Muscle of leg (tissue), 11 donors: ENCODE measurements around the gene EIF2D. TPM values are rescaled to one million over a fixed set of nuclear protein-coding genes. Genes with fewer than 3 reads are reported as not detected.

Source experiments
- DNase-seq: peaks from one replicate; pipeline ENCODE4 v3.0.0; 2013
- H3K27ac ChIP-seq: one replicate; pipeline ENCODE4 v1.5.1; 2013; ENCODE audit warnings: mild to moderate bottlenecking, low read length, control low read depth
- H3K27me3 ChIP-seq: one replicate; pipeline ENCODE4 v1.6.1; 2013; ENCODE audit warnings: low read length; ENCODE audit not compliant: control insufficient read depth, insufficient read depth
- H3K36me3 ChIP-seq: one replicate; pipeline ENCODE4 v1.6.1; 2013; ENCODE audit warnings: low read length; ENCODE audit not compliant: control insufficient read depth, insufficient read depth
- H3K4me1 ChIP-seq: one replicate; pipeline ENCODE4 v1.6.1; 2013; ENCODE audit warnings: low read length; ENCODE audit not compliant: control insufficient read depth, insufficient read depth
- H3K4me3 ChIP-seq: one replicate; pipeline ENCODE4 v1.5.1; 2013; ENCODE audit warnings: low read length, control low read depth
- H3K9me3 ChIP-seq: replicated peaks from 2 replicates; pipeline ENCODE4 v1.6.1; 2013; ENCODE audit warnings: low read depth, low read length; ENCODE audit not compliant: control insufficient read depth
- WGBS: methylation state at CpG from one replicate; pipeline ENCODE4 v1.1.5; 2013; ENCODE audit warnings: missing lambda C conversion rate; ENCODE audit not compliant: insufficient coverage; 5-methylcytosine and 5-hydroxymethylcytosine counted together
- polyA plus RNA-seq, 8 donors: library from polyadenylated mRNA; unstranded; fragments of 120-200 nt; gene quantifications; one replicate each; pipeline versions ENCODE4 v1.2.1 to v1.2.3, GENCODE V29; 2013; ENCODE audit warnings: inconsistent platforms in 1 of 8, low replicate concordance in 1 of 8; ENCODE audit not compliant: insufficient read length in 8 of 8, insufficient read depth in 1 of 8
- total RNA-seq: library from RNA; stranded (reverse); fragments of 120-200 nt; gene quantifications from one replicate; pipeline ENCODE4 v1.2.4, GENCODE V29; 2013

EIF2D gene
- total and polyA plus RNA-seq, 9 donors = 38.2 to 48.8 (median 39.7) TPM

GRCh38 chr1:206608108-206608698 lies 4.1 kb downstream of the EIF2D start:
- Histone ChIP-seq H3K4me3 (no peak overlapping the region), H3K4me1 (peaks cover 10% of the 10 kb centered on the region), H3K9me3 (no peaks in the 10 kb centered on the region), H3K27ac (no peak overlapping the region), H3K36me3 (peaks cover 46% of the 10 kb centered on the region), H3K27me3 (no peaks in the 10 kb centered on the region)
- 49% methylated on average over 2 of the region's 7 CpGs for WGBS
- DNase-seq = no peak

- H3K27ac ChIP-seq = no peak overlapping the region
- WGBS = no CpG with 5 or more reads among the region's 3 CpGs
- no peak for DNase-seq
- H3K4me3 ChIP-seq = no peak overlapping the region
- H3K4me1 ChIP-seq = peaks cover 8% of the 10 kb centered on the region
- H3K36me3 ChIP-seq = peaks cover 59% of the 10 kb centered on the region
- no peaks in the 10 kb centered on the region for H3K27me3 ChIP-seq
- H3K9me3 ChIP-seq = no peaks in the 10 kb centered on the region
These were observed 5.4 kb downstream of the EIF2D start for GRCh38 chr1:206606867-206607266.

- WGBS = 90% methylated on average over 2 of the region's 5 CpGs
- H3K4me1 ChIP-seq = no peaks in the 10 kb centered on the region
- H3K4me3 ChIP-seq = no peak overlapping the region
- H3K27ac ChIP-seq = no peak overlapping the region
- no peak for DNase-seq
- H3K36me3 ChIP-seq = peaks cover 73% of the 10 kb centered on the region
- no peaks in the 10 kb centered on the region for H3K9me3 ChIP-seq
- H3K27me3 ChIP-seq = no peaks in the 10 kb centered on the region
These were observed 7.4 kb downstream of the EIF2D start for GRCh38 chr1:206604861-206605260.

GRCh38 chr1:206600527-206600926 lies 11.7 kb downstream of the EIF2D start:
- H3K27ac ChIP-seq = no peak overlapping the region
- H3K9me3 ChIP-seq = no peaks in the 10 kb centered on the region
- WGBS = 75% methylated on average over 2 of the region's 3 CpGs
- no peaks in the 10 kb centered on the region for H3K27me3 ChIP-seq
- no peak overlapping the region for H3K4me3 ChIP-seq
- no peaks in the 10 kb centered on the region for H3K4me1 ChIP-seq
- H3K36me3 ChIP-seq = peaks cover 82% of the 10 kb centered on the region
- DNase-seq = no peak

- no CpG with 5 or more reads among the region's 1 CpG for WGBS
These were observed 16.0 kb downstream of the EIF2D start for GRCh38 chr1:206596319-206596666.

DNA sequence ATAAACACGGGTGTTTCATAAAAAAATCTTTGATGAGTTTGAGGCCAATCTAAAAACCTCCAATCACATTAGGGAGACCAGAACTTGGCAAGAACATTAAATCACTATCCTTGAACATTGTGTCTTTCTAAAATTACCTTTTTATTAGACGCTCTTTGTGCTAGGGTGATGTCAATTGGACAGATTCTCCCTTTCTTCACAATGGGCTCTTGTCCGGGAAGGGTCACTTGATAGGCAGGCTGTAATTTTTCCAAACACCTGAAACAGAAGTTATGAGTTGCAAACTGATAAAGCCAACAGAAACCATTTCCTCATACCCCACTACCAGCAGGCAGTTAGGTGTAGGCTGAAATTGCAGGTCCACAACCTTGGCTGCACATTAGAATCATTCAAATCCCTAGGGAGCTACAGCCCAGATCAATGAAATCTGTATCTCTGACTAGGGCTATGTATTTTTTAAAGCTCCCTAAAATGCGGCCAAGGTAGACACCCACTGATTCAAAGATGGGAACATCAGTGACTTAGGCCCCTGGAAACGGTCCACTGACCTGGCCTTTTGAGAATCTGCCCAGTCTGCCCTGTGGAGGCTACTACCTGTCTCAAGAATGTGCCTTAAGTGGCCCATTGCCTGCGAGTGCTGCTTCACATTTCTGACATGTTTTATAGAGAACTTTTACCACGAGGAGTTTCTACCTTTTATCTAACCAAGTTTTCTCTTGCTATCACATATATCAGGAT lies 16.5 kb downstream of the EIF2D start:
- no peak for DNase-seq
- Histone ChIP-seq H3K36me3 (peaks cover 78% of the 10 kb centered on the region), H3K27me3 (no peaks in the 10 kb centered on the region), H3K4me1 (no peaks in the 10 kb centered on the region), H3K9me3 (no peaks in the 10 kb centered on the region), H3K27ac (no peak overlapping the region), H3K4me3 (no peak overlapping the region)
- 97% methylated on average over 3 of the region's 7 CpGs for WGBS

More at GRCh38 chr1:206596319-206596666, 16.0 kb downstream of the EIF2D start:
- Histone ChIP-seq H3K27me3 (no peaks in the 10 kb centered on the region), H3K9me3 (no peaks in the 10 kb centered on the region), H3K4me3 (no peak overlapping the region), H3K27ac (no peak overlapping the region), H3K36me3 (peaks cover 78% of the 10 kb centered on the region), H3K4me1 (no peaks in the 10 kb centered on the region)
- DNase-seq = no peak

GRCh38 chr1:206593351-206593925 lies 18.8 kb downstream of the EIF2D start:
- no peak overlapping the region for H3K4me3 ChIP-seq
- no peaks in the 10 kb centered on the region for H3K27me3 ChIP-seq
- H3K9me3 ChIP-seq = no peaks in the 10 kb centered on the region
- 93% methylated on average over 6 of the region's 7 CpGs for WGBS
- no peaks in the 10 kb centered on the region for H3K4me1 ChIP-seq
- H3K36me3 ChIP-seq = peaks cover 70% of the 10 kb centered on the region
- no peak overlapping the region for H3K27ac ChIP-seq
- DNase-seq = no peak

DNA sequence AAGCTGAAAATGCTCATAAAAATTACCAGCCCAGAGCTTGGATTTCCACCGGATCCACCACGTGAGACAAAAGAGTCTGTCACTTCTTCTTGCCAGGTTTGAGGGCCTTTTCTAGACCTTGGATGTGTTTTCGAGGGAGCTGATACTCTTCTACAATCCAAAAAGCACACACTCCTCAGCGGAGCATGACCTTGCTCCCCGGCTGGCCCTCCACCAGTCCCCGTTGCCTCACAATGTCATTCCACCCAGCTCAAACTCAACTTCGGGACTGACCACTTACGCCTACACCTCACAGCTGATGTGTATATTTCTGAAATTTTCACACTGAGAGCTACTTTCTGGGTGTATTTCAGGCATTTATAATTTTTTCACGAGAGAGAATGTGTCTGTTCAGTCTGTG lies 20.6 kb downstream of the EIF2D start:
- H3K27ac ChIP-seq = no peak overlapping the region
- H3K27me3 ChIP-seq = no peaks in the 10 kb centered on the region
- H3K9me3 ChIP-seq = no peaks in the 10 kb centered on the region
- H3K4me3 ChIP-seq = no peak overlapping the region
- H3K36me3 ChIP-seq = peaks cover 70% of the 10 kb centered on the region
- no peak for DNase-seq
- peaks cover 6% of the 10 kb centered on the region for H3K4me1 ChIP-seq
- 94% methylated on average over 3 of the region's 9 CpGs for WGBS

GRCh38 chr1:206591226-206591625 lies 21.0 kb downstream of the EIF2D start:
- peaks cover 71% of the 10 kb centered on the region for H3K36me3 ChIP-seq
- H3K27me3 ChIP-seq = no peaks in the 10 kb centered on the region
- no peak overlapping the region for H3K27ac ChIP-seq
- WGBS = 28% methylated on average over 2 of the region's 5 CpGs
- H3K4me3 ChIP-seq = no peak overlapping the region
- no peaks in the 10 kb centered on the region for H3K9me3 ChIP-seq
- H3K4me1 ChIP-seq = peaks cover 6% of the 10 kb centered on the region
- DNase-seq = no peak

GRCh38 chr1:206590025-206590758 lies 22.1 kb downstream of the EIF2D start:
- Histone ChIP-seq H3K36me3 (peaks cover 71% of the 10 kb centered on the region), H3K9me3 (no peaks in the 10 kb centered on the region), H3K27ac (no peak overlapping the region), H3K27me3 (no peaks in the 10 kb centered on the region), H3K4me1 (peaks cover 6% of the 10 kb centered on the region), H3K4me3 (no peak overlapping the region)
- DNase-seq = no peak
- 92% methylated on average over 2 of the region's 8 CpGs for WGBS
